Pancreas (tissue), 10 donors: ENCODE results near the gene SPEM1. TPM values are rescaled to one million over a fixed set of nuclear protein-coding genes. Genes with fewer than 3 reads are reported as not detected.

ENCODE experiments used
- ATAC-seq, 4 donors: fragments of 200-7000 bp; cut with Tn5 transposase; one replicate each; pipeline versions ENCODE4 v1.8.0 to v1.9.1; 2020; ENCODE audit warnings: mild to moderate bottlenecking in 4 of 4, moderate library complexity in 4 of 4
- DNase-seq, 6 donors: peaks; one replicate each; pipeline ENCODE4 v3.0.0-alpha.2; 2020
- FAIRE-seq: peaks from 2 replicates; lab custom pipeline; 2012; peaks lifted over from hg19 to GRCh38; lab: Jason Lieb, UNC
- H3K27ac ChIP-seq, 4 donors: fragments of 200-600 bp; sonication (generic); 1 replicate in 3 of 4; 2 replicates in 1 of 4; pipeline versions ENCODE4 v1.5.0 to v1.8.0; 2020
- H3K27me3 ChIP-seq, 4 donors: fragments of 200-600 bp; one replicate each; pipeline ENCODE4 v1.8.0; 2021
- H3K36me3 ChIP-seq, 3 donors: fragments of 200-600 bp; sonication (generic) in 1 of 3; one replicate each; pipeline versions ENCODE4 v1.5.0 to v1.8.0; 2020 to 2021
- H3K4me1 ChIP-seq, 3 donors: fragments of 200-600 bp; one replicate each; pipeline ENCODE4 v1.8.0; 2021
- H3K4me3 ChIP-seq, 4 donors: fragments of 200-600 bp; sonication (generic) in 2 of 4; one replicate each; pipeline versions ENCODE4 v1.5.0 to v1.8.0; 2020 to 2021
- H3K9me3 ChIP-seq, 4 donors: fragments of 200-600 bp; one replicate each; pipeline ENCODE4 v1.8.0; 2021
- CTCF ChIP-seq, 4 donors: fragments of 200-600 bp; sonication (generic) in 3 of 4; IDR thresholded peaks; one replicate each; pipeline versions ENCODE4 v1.5.0 to v1.8.0; 2021; ENCODE audit warnings: antibody characterized with exemption in 4 of 4
- WGBS, 2 donors: extraction: QIAGEN DNeasy Blood & Tissue Kit; methylation state at CpG; one replicate each; pipeline ENCODE4 v1.1.7; 2013; 5-methylcytosine and 5-hydroxymethylcytosine counted together
- intact Hi-C, 3 donors: fragments of 100-400 bp; cut with DNase I; formaldehyde crosslinking; loops; one replicate each; pipeline versions ENCODE4 v1.11.1 to v1.14.2; 2022
- polyA plus RNA-seq, 2 donors: library from polyadenylated mRNA; stranded (reverse); fragments of 200-250 nt; gene quantifications; one replicate each; pipeline ENCODE4 v1.2.3, GENCODE V29; 2013
- total RNA-seq, 6 donors: library from RNA; stranded (reverse); fragmentation: NEBNext Ultra II Directional in 4 of 6; extraction: Animal tissue kit (Norgen Biotek cat#: 25700) in 4 of 6; gene quantifications; one replicate each; pipeline versions ENCODE4 v1.2.1 to v1.2.4, GENCODE V29; 2021 to 2023
- donor health status: healthy with polysubstance abuse.
- donor health status: DM: no; HTN: no; CAD: no; lungs with moderate emphysema.
- donor health status: DM: no; HTN: no; CAD: no.
- donor health status: control.
- donor health status: control.
- donor health status: Bipolar disorder and iron deficiency.
- donor health status: DM: yes; HTN: yes; CAD: no.
- donor health status: DM: no; HTN: no; CAD: no.
- donor health status: DM: no; HTN: no; CAD: no.
- donor health status: DM: yes; HTN: yes; CAD: no.

Gene SPEM1
- total and polyA plus RNA-seq, 8 donors, result not detected

- no peaks in the 10 kb centered on the region for H3K27me3 ChIP-seq
- intact Hi-C loops, result no loop called here
- H3K27ac ChIP-seq, result no peak overlapping the region
- 77 to 82% methylated on average over 65 of the region's 65 CpGs for WGBS, 2 donors
- no peaks in the 10 kb centered on the region for H3K9me3 ChIP-seq
- DNase-seq (no peak), FAIRE-seq (no peak), ATAC-seq (peak in 2 of 4 donors; percentile 26 to 29)
- peaks cover 0 to 3% (median 0%) of the 10 kb centered on the region in 3 donors for H3K36me3 ChIP-seq
- TF ChIP-seq CTCF (IDR thresholded peaks at IDR 0.05), result no peak
- peaks cover 6 to 11% (median 8%) of the 10 kb centered on the region in 3 donors for H3K4me1 ChIP-seq
- peak overlapping the region in 1 of 4 donors; percentile 33 for H3K4me3 ChIP-seq
These were observed 36.2 kb upstream of the SPEM1 start for GRCh38 chr17:7383742-7384488.

GRCh38 chr17:7384489-7385081 lies 35.5 kb upstream of the SPEM1 start:
- H3K9me3 ChIP-seq, result no peaks in the 10 kb centered on the region
- DNase-seq (no peak), FAIRE-seq (no peak), ATAC-seq (no peak)
- no peaks in the 10 kb centered on the region for H3K27me3 ChIP-seq
- peaks cover 0 to 10% (median 0%) of the 10 kb centered on the region in 3 donors for H3K36me3 ChIP-seq
- peak overlapping the region in 1 of 4 donors; percentile 33 for H3K4me3 ChIP-seq
- no peak for TF ChIP-seq CTCF (IDR thresholded peaks at IDR 0.05)
- 84 to 91% methylated on average over 23 of the region's 23 CpGs for WGBS, 2 donors
- intact Hi-C loops, result no loop called here
- H3K27ac ChIP-seq, result no peak overlapping the region
- H3K4me1 ChIP-seq, result peaks cover 6 to 11% (median 8%) of the 10 kb centered on the region in 3 donors

GRCh38 chr17:7388856-7389255 lies 31.3 kb upstream of the SPEM1 start:
- WGBS, 2 donors, result 93 to 96% methylated on average over 10 of the region's 10 CpGs
- H3K4me3 ChIP-seq, result no peak overlapping the region
- peaks cover 0 to 10% (median 0%) of the 10 kb centered on the region in 3 donors for H3K36me3 ChIP-seq
- no peak for DNase-seq
- no peak for TF ChIP-seq CTCF (IDR thresholded peaks at IDR 0.05)
- ATAC-seq, result no peak
- no peaks in the 10 kb centered on the region for H3K9me3 ChIP-seq
- no peak overlapping the region for H3K27ac ChIP-seq
- intact Hi-C loops, result no loop called here
- FAIRE-seq, result no peak
- H3K27me3 ChIP-seq, result no peaks in the 10 kb centered on the region
- peaks cover 0 to 3% (median 0%) of the 10 kb centered on the region in 3 donors for H3K4me1 ChIP-seq

- intact Hi-C loops, result no loop called here
- ATAC-seq (no peak), FAIRE-seq (no peak), DNase-seq (no peak)
- WGBS, 2 donors, result 86 to 87% methylated on average over 19 of the region's 19 CpGs
- no peak overlapping the region for H3K27ac ChIP-seq
- no peaks in the 10 kb centered on the region for H3K9me3 ChIP-seq
- TF ChIP-seq CTCF (IDR thresholded peaks at IDR 0.05), result no peak
- peaks cover 0 to 7% (median 0%) of the 10 kb centered on the region in 3 donors for H3K4me1 ChIP-seq
- no peaks in the 10 kb centered on the region for H3K27me3 ChIP-seq
- H3K4me3 ChIP-seq, result no peak overlapping the region
- H3K36me3 ChIP-seq, result peaks cover 0 to 10% (median 0%) of the 10 kb centered on the region in 3 donors
These were observed 29.9 kb upstream of the SPEM1 start for GRCh38 chr17:7389924-7390910.
